Panc1 (cell line): Measurements from ENCODE around the gene PKP4. TPM values are rescaled to one million over a fixed set of nuclear protein-coding genes. Genes with fewer than 3 reads are reported as not detected.

Experiments used
- ATAC-seq: fragments of 200-7000 bp; cut with Tn5 transposase; 2 replicates; pipeline ENCODE4 v1.9.1; 2020; ENCODE audit warnings: mild to moderate bottlenecking, moderate library complexity
- BruUV-seq: library from RNA; stranded (reverse); fragments of 400-500 nt; replicated peaks from 2 replicates; lab custom pipeline; 2021; lab: Mats Ljungman, UMichigan
- CTCF ChIA-PET: fragments of 300-600 bp; sonication (Branson Sonifier 250); formaldehyde crosslinking; loops from one replicate; lab custom pipeline; 2022; ENCODE audit warnings: antibody characterized with exemption; lab: Charles Lee
- POLR2A ChIA-PET: fragments of 300-600 bp; sonication (Branson Sonifier 250); formaldehyde crosslinking; loops from one replicate; lab custom pipeline; 2022; ENCODE audit warnings: antibody characterized with exemption; lab: Charles Lee
- DNase-seq: peaks from one replicate; pipeline ENCODE4 v3.0.0-alpha.2; 2010; ENCODE audit warnings: low read depth, low spot score
- H3K27ac ChIP-seq: 2 replicates; pipeline ENCODE4 v1.5.1; 2011; ENCODE audit warnings: mild to moderate bottlenecking, low read length, inconsistent platforms
- H3K27me3 ChIP-seq: fragments of 200-500 bp; sonication (Bioruptor generic); 2 replicates; pipeline ENCODE4 v1.6.0; 2014; ENCODE audit warnings: low read length, inconsistent platforms; ENCODE audit not compliant: control insufficient read depth, insufficient read depth
- H3K36me3 ChIP-seq: fragments of 200-500 bp; sonication (Bioruptor generic); 2 replicates; pipeline ENCODE4 v1.5.1; 2014; ENCODE audit warnings: inconsistent platforms, mild to moderate bottlenecking, low read length, moderate library complexity; ENCODE audit not compliant: control insufficient read depth, insufficient read depth
- H3K4me1 ChIP-seq: 2 replicates; pipeline ENCODE4 v1.5.1; 2011; ENCODE audit warnings: inconsistent platforms, mild to moderate bottlenecking, low read length, moderate library complexity; ENCODE audit not compliant: control insufficient read depth, insufficient read depth
- H3K4me3 ChIP-seq, 2 experiments: 2 replicates each; pipeline ENCODE4 v1.5.1; 2011 to 2012; ENCODE audit warnings: low read depth in 2 of 2, low read length in 2 of 2, mild to moderate bottlenecking in 2 of 2, inconsistent platforms in 1 of 2, moderate library complexity in 1 of 2
- H3K9me3 ChIP-seq: fragments of 200-500 bp; sonication (Bioruptor generic); 2 replicates; pipeline ENCODE4 v1.5.1; 2014; ENCODE audit warnings: low read depth, mild to moderate bottlenecking, inconsistent platforms, low read length, moderate library complexity; ENCODE audit not compliant: control insufficient read depth, insufficient read depth
- CTCF ChIP-seq: fragments of 450-650 bp; IDR thresholded peaks from 2 replicates; pipeline ENCODE4 v1.5.1; 2017; ENCODE audit warnings: mild to moderate bottlenecking
- POLR2AphosphoS5 ChIP-seq: IDR thresholded peaks from 2 replicates; pipeline ENCODE4 v1.6.1; 2012; ENCODE audit warnings: mild to moderate bottlenecking, low read depth, low read length, moderate library complexity
- REST ChIP-seq, 2 experiments: IDR thresholded peaks; 2 replicates each; pipeline ENCODE4 v1.6.1; 2011 to 2012; ENCODE audit warnings: low read depth in 2 of 2, control low read depth in 1 of 2, low read length in 1 of 2, mild to moderate bottlenecking in 1 of 2, moderate library complexity in 1 of 2; ENCODE audit not compliant: insufficient read depth in 1 of 2
- SIN3A ChIP-seq: IDR thresholded peaks from 2 replicates; pipeline ENCODE4 v1.6.1; 2012; ENCODE audit warnings: low read depth, mild to moderate bottlenecking, low read length, moderate library complexity, borderline replicate concordance; ENCODE audit not compliant: insufficient read depth
- TCF7L2 ChIP-seq: IDR thresholded peaks from 2 replicates; pipeline ENCODE4 v1.6.1; 2011; ENCODE audit warnings: mild to moderate bottlenecking, low read depth, low read length, inconsistent platforms
- in situ Hi-C: cut with HindIII; loops from 2 replicates; pipeline ENCODE4 v1.10.0; 2016; ENCODE audit warnings: low sequenced_read_pairs, low pct_unique_long_range_greater_than_20kb
- intact Hi-C: fragments of 100-400 bp; cut with micrococcal nuclease; formaldehyde crosslinking; loops from one replicate; pipeline ENCODE4 v1.10.0; 2022; ENCODE audit not compliant: unreplicated experiment
- total RNA-seq: library from RNA; stranded (reverse); gene quantifications from one replicate; pipeline ENCODE4 v1.2.1, GENCODE V29; 2021; ENCODE audit not compliant: unreplicated experiment

Gene PKP4
- total RNA-seq, 1 experiment from 2014 or later = 81.7 TPM

GRCh38 chr2:158533009-158533408 lies 76.3 kb downstream of the PKP4 start:
- ChIA-PET CTCF (no interaction called here), POLR2A (interaction anchor here (0.6 kb wide), 1 partner anchor 678 kb away, joined by 3 read pairs; no protein-coding TSS in a partner anchor)
- intact Hi-C loops = no loop called here
- no peaks in the 10 kb centered on the region for H3K9me3 ChIP-seq
- no peaks in the 10 kb centered on the region; the same call in 1 of the 2 replicates for H3K36me3 ChIP-seq
- H3K27me3 ChIP-seq = no peaks in the 10 kb centered on the region
- H3K27ac ChIP-seq = no peak overlapping the region
- TF ChIP-seq CTCF (no peak), POLR2AphosphoS5 (no peak), REST (IDR thresholded peaks at IDR 0.05; ENCODE audit: insufficient read depth in 1 of 2, low read depth in 2 of 2, low read length in 1 of 2) (no peak), TCF7L2 (no peak), SIN3A (no peak)
- no peak for DNase-seq
- no peak for ATAC-seq
- no peak overlapping the region for H3K4me3 ChIP-seq
- BruUV-seq = no TSS peak
- in situ Hi-C loops = no loop called here
- no peaks in the 10 kb centered on the region for H3K4me1 ChIP-seq

GRCh38 chr2:158539176-158540005 lies 82.6 kb downstream of the PKP4 start:
- DNase-seq (peak; percentile 74), ATAC-seq (no peak; the same call in 1 of the 2 replicates)
- Histone ChIP-seq H3K4me3 (no peak overlapping the region), H3K27ac (peak overlapping the region; percentile 66), H3K9me3 (no peaks in the 10 kb centered on the region), H3K4me1 (peaks cover 16% of the 10 kb centered on the region; the same call in 1 of the 2 replicates), H3K27me3 (no peaks in the 10 kb centered on the region), H3K36me3 (no peaks in the 10 kb centered on the region; the same call in 1 of the 2 replicates)
- CTCF ChIA-PET = no interaction called here
- intact Hi-C loops (no loop called here), in situ Hi-C loops (no loop called here)
- TF ChIP-seq POLR2AphosphoS5 = no peak
- TF ChIP-seq TCF7L2 = no peak
- no peak for TF ChIP-seq SIN3A
- no peak for TF ChIP-seq REST (IDR thresholded peaks at IDR 0.05; ENCODE audit: insufficient read depth in 1 of 2, low read depth in 2 of 2, low read length in 1 of 2)
- TF ChIP-seq CTCF = no peak
- POLR2A ChIA-PET = no interaction called here
- no TSS peak for BruUV-seq
